GM23338 (cell line): ENCODE data around the gene GSTT2B. TPM values are rescaled to one million over a fixed set of nuclear protein-coding genes. Genes with fewer than 3 reads are reported as not detected.
"Not testable (repeated sequence)": the region's sequence is repeated elsewhere in the genome, so short reads cannot be mapped to it uniquely, and the experiment has no call there.

Source experiments
- ATAC-seq: fragments of 200-7000 bp; cut with Tn5 transposase; 3 replicates; pipeline ENCODE4 v1.9.1; 2020
- DNase-seq: peaks from one replicate; pipeline ENCODE4 v3.0.0-alpha.2; 2015; ENCODE audit warnings: low spot score
- H2AFZ ChIP-seq: fragments of 200-600 bp; sonication (generic); 2 replicates; pipeline ENCODE4 v1.8.0; 2016; ENCODE audit warnings: antibody characterized with exemption, mild to moderate bottlenecking, moderate library complexity
- H3F3A ChIP-seq: fragments of 200-600 bp; sonication (generic); replicated peaks from 2 replicates; pipeline ENCODE4 v1.8.0; 2017; ENCODE audit warnings: antibody characterized with exemption, mixed run types, low read depth
- H3K27ac ChIP-seq: fragments of 200-600 bp; sonication (generic); 2 replicates; pipeline ENCODE4 v1.6.1; 2016; ENCODE audit warnings: low read depth
- H3K27me3 ChIP-seq: fragments of 200-600 bp; sonication (generic); 2 replicates; pipeline ENCODE4 v1.8.0; 2016; ENCODE audit warnings: mild to moderate bottlenecking, mixed run types, moderate library complexity; ENCODE audit not compliant: insufficient read depth
- H3K36me3 ChIP-seq: fragments of 200-600 bp; sonication (generic); 2 replicates; pipeline ENCODE4 v1.8.0; 2016; ENCODE audit warnings: mild to moderate bottlenecking; ENCODE audit not compliant: insufficient read depth
- H3K4me1 ChIP-seq: fragments of 200-600 bp; sonication (generic); 2 replicates; pipeline ENCODE4 v1.8.0; 2016; ENCODE audit warnings: mild to moderate bottlenecking, moderate library complexity; ENCODE audit not compliant: insufficient read depth
- H3K4me2 ChIP-seq: fragments of 200-600 bp; sonication (generic); 2 replicates; pipeline ENCODE4 v1.7.1; 2017; ENCODE audit warnings: mixed run types
- H3K4me3 ChIP-seq: fragments of 200-600 bp; sonication (generic); 2 replicates; pipeline ENCODE4 v1.6.1; 2016; ENCODE audit warnings: mixed run types
- H3K79me2 ChIP-seq: fragments of 200-600 bp; sonication (generic); replicated peaks from 2 replicates; pipeline ENCODE4 v1.8.0; 2017; ENCODE audit warnings: mild to moderate bottlenecking; ENCODE audit not compliant: insufficient read depth
- H3K9me2 ChIP-seq: fragments of 200-600 bp; sonication (generic); 2 replicates; pipeline ENCODE4 v1.8.0; 2017; ENCODE audit not compliant: insufficient read depth
- H4K20me1 ChIP-seq: fragments of 200-600 bp; sonication (generic); replicated peaks from 2 replicates; pipeline ENCODE4 v1.8.0; 2017; ENCODE audit warnings: mild to moderate bottlenecking; ENCODE audit not compliant: insufficient read depth
- H3K27ac Mint-ChIP-seq: 2 replicates; pipeline ENCODE4 v1.8.0; 2020; ENCODE audit warnings: inconsistent platforms, mild to moderate bottlenecking, moderate library complexity, mixed read lengths
- H3K27me3 Mint-ChIP-seq: 3 replicates; pipeline ENCODE4 v1.8.0; 2022; ENCODE audit warnings: low read depth, mild to moderate bottlenecking, moderate library complexity, mixed read lengths, inconsistent platforms; ENCODE audit not compliant: insufficient read depth, poor library complexity
- H3K36me3 Mint-ChIP-seq: 3 replicates; pipeline ENCODE4 v1.8.0; 2021; ENCODE audit warnings: low read depth, mild to moderate bottlenecking, inconsistent platforms, moderate library complexity, mixed read lengths
- H3K4me1 Mint-ChIP-seq: 3 replicates; pipeline ENCODE4 v1.8.0; 2020; ENCODE audit warnings: mild to moderate bottlenecking, inconsistent platforms, mixed read lengths
- H3K4me3 Mint-ChIP-seq: 3 replicates; pipeline ENCODE4 v1.8.0; 2021; ENCODE audit warnings: moderate library complexity, mild to moderate bottlenecking, inconsistent platforms, mixed read lengths
- H3K9me3 Mint-ChIP-seq: 3 replicates; pipeline ENCODE4 v1.8.0; 2020; ENCODE audit warnings: moderate library complexity, mild to moderate bottlenecking, inconsistent platforms, mixed read lengths
- polyA plus RNA-seq: library from polyadenylated mRNA; unstranded; fragments of >200 nt; fragmentation: Nextera tagmentation; extraction: Ambion mirVana; gene quantifications from 2 replicates; pipeline ENCODE4 v1.2.1, GENCODE V29; 2016
- total RNA-seq: library from RNA; depleted of rRNA; stranded (reverse); fragments of >200 nt; shearing (Covaris generic); gene quantifications from 2 replicates; pipeline ENCODE4 v1.2.3, GENCODE V29; 2014; rRNA removed

The GSTT2B gene
- total and polyA plus RNA-seq, 2 experiments from 2014 or later, result 5.7 to 17.2 TPM

DNA sequence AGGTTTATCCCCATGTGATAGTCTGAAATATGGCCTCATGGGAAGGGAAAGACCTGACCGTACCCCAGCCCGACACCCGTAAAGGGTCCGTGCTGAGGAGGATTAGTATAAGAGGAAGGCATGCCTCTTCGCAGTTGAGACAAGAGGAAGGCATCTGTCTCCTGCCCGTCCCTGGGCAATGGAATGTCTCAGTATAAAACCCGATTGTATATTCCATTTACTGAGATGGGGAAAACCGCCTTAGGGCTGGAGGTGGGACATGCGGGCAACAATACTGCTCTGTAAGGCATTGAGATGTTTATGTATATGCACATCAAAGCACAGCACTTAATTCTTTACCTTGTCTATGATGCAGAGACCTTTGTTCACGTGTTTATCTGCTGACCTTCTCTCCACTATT is 53.6 kb downstream of the GSTT2B start:
- not testable (repeated sequence) for H3K27me3 ChIP-seq, H4K20me1 ChIP-seq, H3K4me2 ChIP-seq, H3K36me3 ChIP-seq, H3K4me3 Mint-ChIP-seq, H2AFZ ChIP-seq, H3F3A ChIP-seq, ATAC-seq, H3K4me3 ChIP-seq, H3K79me2 ChIP-seq, H3K27ac ChIP-seq, H3K36me3 Mint-ChIP-seq, H3K27ac Mint-ChIP-seq, H3K9me2 ChIP-seq, H3K27me3 Mint-ChIP-seq, DNase-seq
- Mint-ChIP-seq H3K9me3 (peaks cover 11% of the 10 kb centered on the region), H3K4me1 (peaks cover 36% of the 10 kb centered on the region)
- peaks cover 35% of the 10 kb centered on the region for H3K4me1 ChIP-seq

Other genes starting within 250 kb of the GSTT2B start
- 2.6 TPM in 2 replicates for gene ZNF70, start 210.1 kb downstream of the GSTT2B start, total RNA-seq
- gene ZNF70, start 210.1 kb downstream of the GSTT2B start, polyA plus RNA-seq, result 0.19 and 0.45 TPM in 2 replicates
- gene VPREB3, start 206.8 kb downstream of the GSTT2B start, total RNA-seq, result not detected in 2 replicates
- gene VPREB3, start 206.8 kb downstream of the GSTT2B start, polyA plus RNA-seq, result 1.1 and 2.1 TPM in 2 replicates
- 3.6 and 5.7 TPM in 2 replicates for gene C22orf15, start 198.2 kb downstream of the GSTT2B start, total RNA-seq
- gene C22orf15, start 198.2 kb downstream of the GSTT2B start, polyA plus RNA-seq, result 9.3 and 10.1 TPM in 2 replicates
- 1.2 and 11.4 TPM in 2 replicates for gene CHCHD10, start 193.2 kb downstream of the GSTT2B start, total RNA-seq
- 101 and 113 TPM in 2 replicates for gene CHCHD10, start 193.2 kb downstream of the GSTT2B start, polyA plus RNA-seq
- gene MMP11, start 188.3 kb downstream of the GSTT2B start, total RNA-seq, result 12.1 and 17.4 TPM in 2 replicates
- 4.9 and 5.3 TPM in 2 replicates for gene MMP11, start 188.3 kb downstream of the GSTT2B start, polyA plus RNA-seq
- gene SMARCB1, start 174.2 kb downstream of the GSTT2B start, total RNA-seq, result 115 and 132 TPM in 2 replicates
- 113 and 114 TPM in 2 replicates for gene SMARCB1, start 174.2 kb downstream of the GSTT2B start, polyA plus RNA-seq
- gene DERL3, start 122.2 kb downstream of the GSTT2B start, total RNA-seq, result 10.6 and 13.6 TPM in 2 replicates
- gene DERL3, start 122.2 kb downstream of the GSTT2B start, polyA plus RNA-seq, result 16.6 and 19.5 TPM in 2 replicates
- gene SLC2A11, start 103.3 kb downstream of the GSTT2B start, total RNA-seq, result 15.1 and 21.8 TPM in 2 replicates
- 7.1 and 7.4 TPM in 2 replicates for gene SLC2A11, start 103.3 kb downstream of the GSTT2B start, polyA plus RNA-seq
- gene MIF, start 66.8 kb downstream of the GSTT2B start, total RNA-seq, result 800 and 881 TPM in 2 replicates
- gene MIF, start 66.8 kb downstream of the GSTT2B start, polyA plus RNA-seq, result 5,205 and 5,707 TPM in 2 replicates
- gene DDTL, start 5.7 kb upstream of the GSTT2B start, total RNA-seq, result 1.5 and 2.1 TPM in 2 replicates
- gene DDTL, start 5.7 kb upstream of the GSTT2B start, polyA plus RNA-seq, result 3.3 and 3.7 TPM in 2 replicates
- gene DDT, start 13.2 kb upstream of the GSTT2B start, total RNA-seq, result 124 and 150 TPM in 2 replicates
- 216 and 232 TPM in 2 replicates for gene DDT, start 13.2 kb upstream of the GSTT2B start, polyA plus RNA-seq
- gene GSTT2, start 18.9 kb upstream of the GSTT2B start, total RNA-seq, result not detected in 2 replicates
- gene GSTT2, start 18.9 kb upstream of the GSTT2B start, polyA plus RNA-seq, result 0.44 and 1.3 TPM in 2 replicates
- not detected in 2 replicates for gene GSTT4, start 44.3 kb upstream of the GSTT2B start, total RNA-seq
- gene GSTT4, start 44.3 kb upstream of the GSTT2B start, polyA plus RNA-seq, result not detected in 2 replicates
- gene CABIN1, start 50.1 kb upstream of the GSTT2B start, total RNA-seq, result 61.2 and 65.3 TPM in 2 replicates
- 27.4 and 28.2 TPM in 2 replicates for gene CABIN1, start 50.1 kb upstream of the GSTT2B start, polyA plus RNA-seq
- 2.1 and 2.2 TPM in 2 replicates for gene SUSD2, start 220.3 kb upstream of the GSTT2B start, total RNA-seq
- gene SUSD2, start 220.3 kb upstream of the GSTT2B start, polyA plus RNA-seq, result 0.68 and 0.74 TPM in 2 replicates